ENCODE results near the gene LRP4.

The LRP4 gene

DNA sequence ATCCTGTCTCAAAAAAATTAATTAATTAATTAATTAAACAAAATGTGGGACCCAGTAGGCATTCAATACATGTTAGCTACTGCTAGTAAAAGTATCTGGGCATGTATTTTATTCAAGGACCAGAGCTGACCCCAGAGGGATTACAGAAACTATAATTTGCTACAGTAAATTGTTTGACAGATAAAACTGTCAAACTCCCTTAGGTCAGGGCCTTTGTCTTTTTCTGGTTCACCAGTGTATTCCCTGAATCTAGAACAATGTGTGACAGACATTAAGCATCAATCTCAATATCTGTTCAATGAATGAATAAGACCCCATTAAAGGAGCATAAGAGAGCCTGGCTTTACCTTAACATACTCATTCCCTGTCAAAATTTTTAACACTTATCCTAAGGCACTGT, 78.2 kb downstream of the LRP4 start:
- TF ChIP-seq BACH2 (CRISPR knock-in tag; IDR thresholded peaks at IDR 0.05; ENCODE audit: borderline replicate concordance), result no peak
- TF ChIP-seq ARNTL (CRISPR knock-in tag; IDR thresholded peaks at IDR 0.05; ENCODE audit: borderline replicate concordance, low read depth), result no peak
- TF ChIP-seq TOX (CRISPR knock-in tag; IDR thresholded peaks at IDR 0.05; ENCODE audit: borderline replicate concordance), result no peak
- TF ChIP-seq OSR1 (CRISPR knock-in tag; IDR thresholded peaks at IDR 0.05), result no peak
- TF ChIP-seq GLIS3 (CRISPR knock-in tag; IDR thresholded peaks at IDR 0.05), result no peak
- TF ChIP-seq, protein P1, sequence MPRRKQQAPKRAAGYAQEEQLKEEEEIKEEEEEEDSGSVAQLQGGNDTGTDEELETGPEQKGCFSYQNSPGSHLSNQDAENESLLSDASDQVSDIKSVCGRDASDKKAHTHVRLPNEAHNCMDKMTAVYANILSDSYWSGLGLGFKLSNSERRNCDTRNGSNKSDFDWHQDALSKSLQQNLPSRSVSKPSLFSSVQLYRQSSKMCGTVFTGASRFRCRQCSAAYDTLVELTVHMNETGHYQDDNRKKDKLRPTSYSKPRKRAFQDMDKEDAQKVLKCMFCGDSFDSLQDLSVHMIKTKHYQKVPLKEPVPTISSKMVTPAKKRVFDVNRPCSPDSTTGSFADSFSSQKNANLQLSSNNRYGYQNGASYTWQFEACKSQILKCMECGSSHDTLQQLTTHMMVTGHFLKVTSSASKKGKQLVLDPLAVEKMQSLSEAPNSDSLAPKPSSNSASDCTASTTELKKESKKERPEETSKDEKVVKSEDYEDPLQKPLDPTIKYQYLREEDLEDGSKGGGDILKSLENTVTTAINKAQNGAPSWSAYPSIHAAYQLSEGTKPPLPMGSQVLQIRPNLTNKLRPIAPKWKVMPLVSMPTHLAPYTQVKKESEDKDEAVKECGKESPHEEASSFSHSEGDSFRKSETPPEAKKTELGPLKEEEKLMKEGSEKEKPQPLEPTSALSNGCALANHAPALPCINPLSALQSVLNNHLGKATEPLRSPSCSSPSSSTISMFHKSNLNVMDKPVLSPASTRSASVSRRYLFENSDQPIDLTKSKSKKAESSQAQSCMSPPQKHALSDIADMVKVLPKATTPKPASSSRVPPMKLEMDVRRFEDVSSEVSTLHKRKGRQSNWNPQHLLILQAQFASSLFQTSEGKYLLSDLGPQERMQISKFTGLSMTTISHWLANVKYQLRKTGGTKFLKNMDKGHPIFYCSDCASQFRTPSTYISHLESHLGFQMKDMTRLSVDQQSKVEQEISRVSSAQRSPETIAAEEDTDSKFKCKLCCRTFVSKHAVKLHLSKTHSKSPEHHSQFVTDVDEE (CRISPR knock-in tag; IDR thresholded peaks at IDR 0.05), result no peak
- no peak for TF ChIP-seq SNAI2 (CRISPR knock-in tag; IDR thresholded peaks at IDR 0.05)
- ATAC-seq, result no peak

DNA sequence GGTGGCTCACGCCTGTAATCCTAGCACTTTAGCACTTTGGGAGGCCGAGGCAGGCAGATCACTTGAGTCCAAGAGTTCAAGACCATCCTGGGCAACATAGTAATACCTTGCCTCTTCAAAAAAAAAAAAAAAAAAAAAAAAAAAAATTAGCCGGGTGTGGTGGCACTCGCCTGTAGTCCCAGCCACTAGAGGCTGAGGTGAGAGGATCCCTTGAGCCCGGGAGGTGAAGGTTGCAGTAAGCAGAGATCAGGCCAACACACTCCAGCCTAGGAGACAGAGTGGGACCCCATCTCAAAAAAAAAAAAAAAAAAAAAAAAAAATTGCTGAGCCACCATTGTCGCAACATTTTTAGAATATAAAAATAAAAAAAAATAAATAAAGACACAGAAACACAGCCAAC, 79.8 kb downstream of the LRP4 start:
- TF ChIP-seq ZFP3 (CRISPR knock-in tag; IDR thresholded peaks at IDR 0.05) (no peak), ZNF70 (CRISPR knock-in tag; IDR thresholded peaks at IDR 0.05) (no peak), ISL1 (CRISPR knock-in tag; IDR thresholded peaks at IDR 0.05) (no peak), ZNF565 (CRISPR knock-in tag; conservative IDR thresholded peaks at IDR 0.05; ENCODE audit: low read depth) (no peak), ESRRG (CRISPR knock-in tag; IDR thresholded peaks at IDR 0.05) (no peak), GLIS3 (CRISPR knock-in tag; IDR thresholded peaks at IDR 0.05) (no peak), ZNF8 (CRISPR knock-in tag; IDR thresholded peaks at IDR 0.05) (no peak), CSDC2 (CRISPR knock-in tag; IDR thresholded peaks at IDR 0.05) (no peak), BACH2 (CRISPR knock-in tag; IDR thresholded peaks at IDR 0.05; ENCODE audit: borderline replicate concordance) (no peak)
- TF ChIP-seq, protein P2, sequence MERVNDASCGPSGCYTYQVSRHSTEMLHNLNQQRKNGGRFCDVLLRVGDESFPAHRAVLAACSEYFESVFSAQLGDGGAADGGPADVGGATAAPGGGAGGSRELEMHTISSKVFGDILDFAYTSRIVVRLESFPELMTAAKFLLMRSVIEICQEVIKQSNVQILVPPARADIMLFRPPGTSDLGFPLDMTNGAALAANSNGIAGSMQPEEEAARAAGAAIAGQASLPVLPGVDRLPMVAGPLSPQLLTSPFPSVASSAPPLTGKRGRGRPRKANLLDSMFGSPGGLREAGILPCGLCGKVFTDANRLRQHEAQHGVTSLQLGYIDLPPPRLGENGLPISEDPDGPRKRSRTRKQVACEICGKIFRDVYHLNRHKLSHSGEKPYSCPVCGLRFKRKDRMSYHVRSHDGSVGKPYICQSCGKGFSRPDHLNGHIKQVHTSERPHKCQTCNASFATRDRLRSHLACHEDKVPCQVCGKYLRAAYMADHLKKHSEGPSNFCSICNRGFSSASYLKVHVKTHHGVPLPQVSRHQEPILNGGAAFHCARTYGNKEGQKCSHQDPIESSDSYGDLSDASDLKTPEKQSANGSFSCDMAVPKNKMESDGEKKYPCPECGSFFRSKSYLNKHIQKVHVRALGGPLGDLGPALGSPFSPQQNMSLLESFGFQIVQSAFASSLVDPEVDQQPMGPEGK (CRISPR knock-in tag; IDR thresholded peaks at IDR 0.05; ENCODE audit: borderline replicate concordance), result no peak
- TF ChIP-seq, protein P3, sequence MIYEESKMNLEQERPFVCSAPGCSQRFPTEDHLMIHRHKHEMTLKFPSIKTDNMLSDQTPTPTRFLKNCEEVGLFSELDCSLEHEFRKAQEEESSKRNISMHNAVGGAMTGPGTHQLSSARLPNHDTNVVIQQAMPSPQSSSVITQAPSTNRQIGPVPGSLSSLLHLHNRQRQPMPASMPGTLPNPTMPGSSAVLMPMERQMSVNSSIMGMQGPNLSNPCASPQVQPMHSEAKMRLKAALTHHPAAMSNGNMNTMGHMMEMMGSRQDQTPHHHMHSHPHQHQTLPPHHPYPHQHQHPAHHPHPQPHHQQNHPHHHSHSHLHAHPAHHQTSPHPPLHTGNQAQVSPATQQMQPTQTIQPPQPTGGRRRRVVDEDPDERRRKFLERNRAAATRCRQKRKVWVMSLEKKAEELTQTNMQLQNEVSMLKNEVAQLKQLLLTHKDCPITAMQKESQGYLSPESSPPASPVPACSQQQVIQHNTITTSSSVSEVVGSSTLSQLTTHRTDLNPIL (CRISPR knock-in tag; IDR thresholded peaks at IDR 0.05; ENCODE audit: low read depth), result no peak
- ATAC-seq, result no peak

DNA sequence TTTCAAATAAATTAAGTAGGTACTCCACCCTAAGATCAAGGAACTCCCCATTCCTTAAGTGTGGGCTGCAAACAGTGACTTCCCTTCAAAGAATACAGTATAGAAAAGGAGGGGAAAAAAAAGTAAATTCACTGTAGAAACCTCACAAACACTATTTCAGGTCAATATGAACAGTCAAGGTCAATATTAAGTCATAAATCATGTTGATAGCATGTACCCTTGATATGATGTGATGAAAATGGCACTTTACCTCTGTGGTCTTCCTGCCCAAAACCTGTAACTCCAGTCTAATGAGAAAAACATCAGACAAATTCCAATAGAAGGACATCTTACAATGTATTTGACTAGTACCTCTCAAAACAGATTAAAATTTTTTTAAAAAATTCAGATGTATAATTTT, 80.5 kb downstream of the LRP4 start:
- ATAC-seq, result no peak
- TF ChIP-seq GLIS3 (CRISPR knock-in tag; IDR thresholded peaks at IDR 0.05) (no peak), TCF4 (CRISPR knock-in tag; IDR thresholded peaks at IDR 0.05; ENCODE audit: borderline replicate concordance) (no peak), ISL1 (CRISPR knock-in tag; IDR thresholded peaks at IDR 0.05) (no peak), ZFP30 (CRISPR knock-in tag; IDR thresholded peaks at IDR 0.05) (no peak), ESRRG (CRISPR knock-in tag; IDR thresholded peaks at IDR 0.05) (no peak), OSR1 (CRISPR knock-in tag; IDR thresholded peaks at IDR 0.05) (no peak), ZNF8 (CRISPR knock-in tag; IDR thresholded peaks at IDR 0.05) (no peak), ZFP3 (CRISPR knock-in tag; IDR thresholded peaks at IDR 0.05) (no peak), ARNTL (CRISPR knock-in tag; IDR thresholded peaks at IDR 0.05; ENCODE audit: borderline replicate concordance, low read depth) (no peak), TOX (CRISPR knock-in tag; IDR thresholded peaks at IDR 0.05; ENCODE audit: borderline replicate concordance) (no peak), SNAI2 (CRISPR knock-in tag; IDR thresholded peaks at IDR 0.05) (no peak), BACH2 (CRISPR knock-in tag; IDR thresholded peaks at IDR 0.05; ENCODE audit: borderline replicate concordance) (no peak), PPARA (CRISPR knock-in tag; IDR thresholded peaks at IDR 0.05; ENCODE audit: borderline replicate concordance) (no peak), CSDC2 (CRISPR knock-in tag; IDR thresholded peaks at IDR 0.05) (no peak), ZNF565 (CRISPR knock-in tag; conservative IDR thresholded peaks at IDR 0.05; ENCODE audit: low read depth) (no peak)
- TF ChIP-seq, protein P4, sequence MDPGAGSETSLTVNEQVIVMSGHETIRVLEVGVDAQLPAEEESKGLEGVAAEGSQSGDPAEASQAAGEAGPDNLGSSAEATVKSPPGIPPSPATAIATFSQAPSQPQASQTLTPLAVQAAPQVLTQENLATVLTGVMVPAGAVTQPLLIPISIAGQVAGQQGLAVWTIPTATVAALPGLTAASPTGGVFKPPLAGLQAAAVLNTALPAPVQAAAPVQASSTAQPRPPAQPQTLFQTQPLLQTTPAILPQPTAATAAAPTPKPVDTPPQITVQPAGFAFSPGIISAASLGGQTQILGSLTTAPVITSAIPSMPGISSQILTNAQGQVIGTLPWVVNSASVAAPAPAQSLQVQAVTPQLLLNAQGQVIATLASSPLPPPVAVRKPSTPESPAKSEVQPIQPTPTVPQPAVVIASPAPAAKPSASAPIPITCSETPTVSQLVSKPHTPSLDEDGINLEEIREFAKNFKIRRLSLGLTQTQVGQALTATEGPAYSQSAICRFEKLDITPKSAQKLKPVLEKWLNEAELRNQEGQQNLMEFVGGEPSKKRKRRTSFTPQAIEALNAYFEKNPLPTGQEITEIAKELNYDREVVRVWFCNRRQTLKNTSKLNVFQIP (CRISPR knock-in tag; IDR thresholded peaks at IDR 0.05; ENCODE audit: borderline replicate concordance, low read depth), result no peak
- TF ChIP-seq, protein P1 (CRISPR knock-in tag; IDR thresholded peaks at IDR 0.05), result no peak
- TF ChIP-seq, protein P2 (CRISPR knock-in tag; IDR thresholded peaks at IDR 0.05; ENCODE audit: borderline replicate concordance), result no peak
- TF ChIP-seq, protein P5, sequence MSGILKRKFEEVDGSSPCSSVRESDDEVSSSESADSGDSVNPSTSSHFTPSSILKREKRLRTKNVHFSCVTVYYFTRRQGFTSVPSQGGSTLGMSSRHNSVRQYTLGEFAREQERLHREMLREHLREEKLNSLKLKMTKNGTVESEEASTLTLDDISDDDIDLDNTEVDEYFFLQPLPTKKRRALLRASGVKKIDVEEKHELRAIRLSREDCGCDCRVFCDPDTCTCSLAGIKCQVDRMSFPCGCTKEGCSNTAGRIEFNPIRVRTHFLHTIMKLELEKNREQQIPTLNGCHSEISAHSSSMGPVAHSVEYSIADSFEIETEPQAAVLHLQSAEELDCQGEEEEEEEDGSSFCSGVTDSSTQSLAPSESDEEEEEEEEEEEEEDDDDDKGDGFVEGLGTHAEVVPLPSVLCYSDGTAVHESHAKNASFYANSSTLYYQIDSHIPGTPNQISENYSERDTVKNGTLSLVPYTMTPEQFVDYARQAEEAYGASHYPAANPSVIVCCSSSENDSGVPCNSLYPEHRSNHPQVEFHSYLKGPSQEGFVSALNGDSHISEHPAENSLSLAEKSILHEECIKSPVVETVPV (CRISPR knock-in tag; IDR thresholded peaks at IDR 0.05), result no peak
